Gastrocnemius medialis (tissue), 4 donors: ENCODE results near the gene TTC39C. TPM values are rescaled to one million over a fixed set of nuclear protein-coding genes. Genes with fewer than 3 reads are reported as not detected.
"Not testable (repeated sequence)": the region's sequence is repeated elsewhere in the genome, so short reads cannot be mapped to it uniquely, and the experiment has no call there.

ENCODE experiments used
- ATAC-seq, 2 donors: fragments of 150-250 bp; one replicate each; pipeline ENCODE4 v1.9.1; 2016
- DNase-seq, 2 donors: peaks; one replicate each; pipeline ENCODE4 v3.0.0-alpha.2; 2019
- H3K27ac ChIP-seq, 4 donors: fragments of 200-600 bp; sonication (generic); 1 replicate in 1 of 4; 2 replicates in 3 of 4; pipeline ENCODE4 v1.5.1; 2016 to 2018; ENCODE audit warnings: mild to moderate bottlenecking in 2 of 4, moderate library complexity in 1 of 4
- H3K27me3 ChIP-seq, 3 donors: fragments of 200-600 bp; sonication (generic) in 2 of 3; 1 replicate in 1 of 3; 2 replicates in 2 of 3; pipeline versions ENCODE4 v1.5.1 to v1.6.0; 2016 to 2019; ENCODE audit warnings: mild to moderate bottlenecking in 1 of 3, moderate library complexity in 1 of 3
- H3K36me3 ChIP-seq, 2 donors: fragments of 200-600 bp; sonication (generic) in 1 of 2; one replicate each; pipeline ENCODE4 v1.5.1; 2017 to 2018
- H3K4me1 ChIP-seq, 2 donors: fragments of 200-600 bp; sonication (generic) in 1 of 2; one replicate each; pipeline ENCODE4 v1.5.1; 2016 to 2017; ENCODE audit warnings: mild to moderate bottlenecking in 2 of 2
- H3K4me3 ChIP-seq, 4 donors: fragments of 200-600 bp; sonication (generic) in 3 of 4; 1 replicate in 1 of 4; 2 replicates in 3 of 4; pipeline ENCODE4 v1.5.1; 2016 to 2019; ENCODE audit warnings: mild to moderate bottlenecking in 2 of 4
- H3K9me3 ChIP-seq, 3 donors: fragments of 200-600 bp; sonication (generic) in 2 of 3; 1 replicate in 1 of 3; 2 replicates in 2 of 3; pipeline ENCODE4 v1.5.1; 2016 to 2019
- POLR2A ChIP-seq, 2 donors: fragments of 450-650 bp; IDR thresholded peaks; one replicate each; pipeline ENCODE4 v1.6.1; 2017; ENCODE audit warnings: antibody characterized with exemption in 2 of 2, mild to moderate bottlenecking in 2 of 2, moderate library complexity in 2 of 2
- in situ Hi-C, 4 donors: fragments of 200-750 bp; cut with MboI; loops; one replicate each; pipeline versions ENCODE4 v1.15.0 to v1.8.0; 2017; ENCODE audit warnings: low sequenced_read_pairs in 4 of 4
- intact Hi-C: fragments of 100-400 bp; cut with DNase I; formaldehyde crosslinking; loops from one replicate; pipeline ENCODE4 v1.15.1; 2023; ENCODE audit warnings: low total_unique reads
- total RNA-seq, 4 donors: library from RNA; depleted of rRNA; stranded (reverse); fragments of >200 nt; gene quantifications; one replicate each; pipeline versions ENCODE4 v1.1.0 to v1.2.3, GENCODE V29; 2016
- TF ChIP-seq, protein P1 (sequence below), 5 experiments: fragments of 450-650 bp in 3 of 5; fragments of 200-600 bp in 2 of 5; sonication (generic) in 2 of 5; IDR thresholded peaks in 4 of 5; conservative IDR thresholded peaks in 1 of 5; 1 replicate in 4 of 5; 2 replicates in 1 of 5; pipeline ENCODE4 v1.5.1; 2016 to 2019; ENCODE audit warnings: antibody characterized with exemption in 5 of 5, mild to moderate bottlenecking in 3 of 5, moderate library complexity in 3 of 5

TTC39C gene
- total RNA-seq, 4 donors from 2014 or later, result 0.71 to 1.8 (median 1.5) TPM

DNA sequence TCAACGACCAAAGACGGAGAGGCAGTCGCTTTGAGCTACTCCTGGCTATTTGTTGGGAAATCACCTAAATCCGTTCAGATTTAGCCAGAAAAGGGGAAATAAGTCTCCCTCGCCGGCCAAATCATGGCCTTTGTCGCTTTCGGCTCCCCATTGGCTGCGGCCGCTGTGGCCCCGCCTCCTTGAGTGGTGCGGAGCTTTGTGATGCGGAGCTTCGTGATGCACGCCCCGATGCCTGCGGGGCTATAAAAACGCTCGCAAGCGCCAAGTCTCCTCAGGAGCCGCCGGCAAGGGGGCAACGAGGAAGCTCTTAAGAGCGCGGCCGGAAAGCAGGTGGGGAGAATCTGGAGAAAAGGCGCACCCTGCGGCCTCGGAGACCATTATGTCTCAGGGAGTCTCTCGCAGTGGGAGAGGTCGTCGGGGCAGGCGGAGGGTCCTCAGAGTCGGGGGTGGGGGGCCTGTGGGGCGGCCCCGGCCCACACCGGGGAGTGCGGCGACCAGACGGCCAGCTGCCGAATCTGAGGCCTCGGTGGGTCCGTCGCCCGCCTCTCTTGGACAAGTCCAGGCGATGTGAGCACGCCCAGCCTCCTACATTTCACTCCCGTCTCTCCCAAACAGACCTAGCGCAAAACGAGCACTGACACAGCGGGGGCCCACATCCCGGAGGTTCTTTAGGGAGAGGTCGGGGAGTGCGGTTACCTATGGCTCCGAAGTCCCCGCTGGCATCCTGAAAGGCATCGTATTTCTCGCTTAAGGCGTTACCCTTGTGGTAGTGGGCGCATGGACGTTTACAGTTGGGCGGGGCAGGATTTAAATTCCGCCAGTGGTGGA lies 124.4 kb downstream of the TTC39C start, which contains the start of gene CABYR:
Gene CABYR (plus strand): TSS at position 274 of the 828 bp plus-strand sequence. CDS start 4,053 bp downstream, outside the sequence.
- peak; percentile 51 to 65 for ATAC-seq
- H3K4me3 ChIP-seq, result peak within 1 kb of the TSS; percentile 46 to 64 (median 54)
- H3K4me1 ChIP-seq, result no peaks in the 10 kb centered on the region
- in situ Hi-C loops, result no loop called here
- intact Hi-C loops, result no loop called here
- DNase-seq, result peak in 1 of 2 donors; percentile 39
- no peak within 1 kb of the TSS for H3K27ac ChIP-seq
- H3K27me3 ChIP-seq, result peaks cover 0 to 21% (median 0%) of the 10 kb centered on the region in 3 donors
- TF ChIP-seq POLR2A (IDR thresholded peaks at IDR 0.05), result peak; percentile 12 to 26
- TF ChIP-seq, protein P1, sequence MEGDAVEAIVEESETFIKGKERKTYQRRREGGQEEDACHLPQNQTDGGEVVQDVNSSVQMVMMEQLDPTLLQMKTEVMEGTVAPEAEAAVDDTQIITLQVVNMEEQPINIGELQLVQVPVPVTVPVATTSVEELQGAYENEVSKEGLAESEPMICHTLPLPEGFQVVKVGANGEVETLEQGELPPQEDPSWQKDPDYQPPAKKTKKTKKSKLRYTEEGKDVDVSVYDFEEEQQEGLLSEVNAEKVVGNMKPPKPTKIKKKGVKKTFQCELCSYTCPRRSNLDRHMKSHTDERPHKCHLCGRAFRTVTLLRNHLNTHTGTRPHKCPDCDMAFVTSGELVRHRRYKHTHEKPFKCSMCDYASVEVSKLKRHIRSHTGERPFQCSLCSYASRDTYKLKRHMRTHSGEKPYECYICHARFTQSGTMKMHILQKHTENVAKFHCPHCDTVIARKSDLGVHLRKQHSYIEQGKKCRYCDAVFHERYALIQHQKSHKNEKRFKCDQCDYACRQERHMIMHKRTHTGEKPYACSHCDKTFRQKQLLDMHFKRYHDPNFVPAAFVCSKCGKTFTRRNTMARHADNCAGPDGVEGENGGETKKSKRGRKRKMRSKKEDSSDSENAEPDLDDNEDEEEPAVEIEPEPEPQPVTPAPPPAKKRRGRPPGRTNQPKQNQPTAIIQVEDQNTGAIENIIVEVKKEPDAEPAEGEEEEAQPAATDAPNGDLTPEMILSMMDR (IDR thresholded peaks at IDR 0.05 in 4 of 5, conservative IDR thresholded peaks at IDR 0.05 in 1 of 5), result no peak
- H3K36me3 ChIP-seq, result no peaks in the 10 kb centered on the region
- H3K9me3 ChIP-seq, result no peaks in the 10 kb centered on the region

DNA sequence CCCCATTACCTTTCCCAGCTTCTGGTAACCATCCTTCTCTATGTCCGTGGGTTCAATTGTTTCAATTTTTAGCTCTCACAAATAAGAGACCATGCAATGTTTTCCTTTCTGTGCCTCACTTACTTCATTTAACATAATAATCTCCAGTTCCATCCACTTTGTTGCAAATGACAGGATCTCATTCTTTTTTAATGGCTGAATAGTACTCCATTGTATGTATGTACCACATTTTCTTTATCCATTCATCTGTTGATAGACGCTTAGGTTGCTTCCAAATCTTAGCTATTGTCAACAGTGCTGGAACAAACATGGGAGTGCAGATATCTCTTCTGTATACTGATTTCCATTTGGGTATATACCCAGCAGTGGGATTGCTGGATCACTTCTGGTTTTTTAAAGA lies 126.1 kb downstream of the TTC39C start:
- no peak overlapping the region for H3K27ac ChIP-seq
- H3K9me3 ChIP-seq, result no peaks in the 10 kb centered on the region
- intact Hi-C loops (no loop called here), in situ Hi-C loops (no loop called here)
- TF ChIP-seq POLR2A (IDR thresholded peaks at IDR 0.05), result no peak
- TF ChIP-seq, protein P1 (IDR thresholded peaks at IDR 0.05 in 4 of 5, conservative IDR thresholded peaks at IDR 0.05 in 1 of 5), result no peak
- DNase-seq (no peak), ATAC-seq (no peak)
- H3K27me3 ChIP-seq, result peaks cover 0 to 21% (median 0%) of the 10 kb centered on the region in 3 donors
- no peak overlapping the region for H3K4me3 ChIP-seq
- no peaks in the 10 kb centered on the region for H3K36me3 ChIP-seq
- H3K4me1 ChIP-seq, result no peaks in the 10 kb centered on the region

DNA sequence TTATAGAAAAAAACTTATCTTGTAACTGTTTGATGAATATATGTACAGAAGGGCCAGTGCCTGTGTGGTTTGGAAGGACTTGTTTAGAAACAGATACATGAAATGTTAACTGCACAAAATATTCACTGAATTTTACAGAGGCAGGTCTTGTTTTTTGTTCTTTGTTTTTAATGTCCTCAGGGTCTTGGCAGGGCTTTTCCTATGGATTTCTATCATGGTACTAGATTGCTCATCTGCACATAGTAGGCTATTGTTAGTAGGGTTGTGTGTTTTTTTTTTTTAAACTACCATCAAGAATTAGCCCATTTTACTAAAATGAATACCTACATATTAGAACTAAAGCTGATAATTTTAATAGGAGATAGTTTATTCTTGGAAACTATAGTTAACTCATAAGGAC lies 127.8 kb downstream of the TTC39C start:
- H3K4me1 ChIP-seq, result no peaks in the 10 kb centered on the region
- TF ChIP-seq, protein P1 (IDR thresholded peaks at IDR 0.05 in 4 of 5, conservative IDR thresholded peaks at IDR 0.05 in 1 of 5), result no peak
- no peak for TF ChIP-seq POLR2A (IDR thresholded peaks at IDR 0.05)
- intact Hi-C loops, result no loop called here
- H3K27me3 ChIP-seq, result peaks cover 0 to 21% (median 0%) of the 10 kb centered on the region in 3 donors
- ATAC-seq, result no peak
- in situ Hi-C loops, result no loop called here
- no peaks in the 10 kb centered on the region for H3K9me3 ChIP-seq
- H3K27ac ChIP-seq, result no peak overlapping the region
- no peaks in the 10 kb centered on the region for H3K36me3 ChIP-seq
- DNase-seq, result no peak
- no peak overlapping the region for H3K4me3 ChIP-seq

DNA sequence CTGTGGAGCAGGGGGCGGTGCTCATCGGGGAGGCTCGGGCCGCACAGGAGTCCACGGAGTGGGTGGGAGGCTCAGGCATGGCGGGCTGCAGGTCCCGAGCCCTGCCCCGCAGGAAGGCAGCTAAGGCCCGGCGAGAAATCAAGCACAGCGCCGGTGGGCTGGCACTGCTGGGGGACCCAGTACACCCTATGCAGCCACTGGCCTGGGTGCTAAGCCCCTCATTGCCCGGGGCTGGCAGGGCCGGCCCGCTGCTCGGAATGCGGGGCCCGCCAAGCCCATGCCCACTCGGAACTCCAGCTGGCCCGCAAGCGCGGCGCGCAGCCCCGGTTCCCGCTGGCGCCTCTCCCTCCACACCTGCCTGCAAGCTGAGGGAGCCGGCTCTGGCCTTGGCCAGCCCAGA lies 135.0 kb downstream of the TTC39C start:
- ATAC-seq, H3K4me1 ChIP-seq, intact Hi-C loops, H3K27me3 ChIP-seq, DNase-seq, H3K4me3 ChIP-seq, in situ Hi-C loops, H3K36me3 ChIP-seq, H3K27ac ChIP-seq, H3K9me3 ChIP-seq: not testable (repeated sequence)

DNA sequence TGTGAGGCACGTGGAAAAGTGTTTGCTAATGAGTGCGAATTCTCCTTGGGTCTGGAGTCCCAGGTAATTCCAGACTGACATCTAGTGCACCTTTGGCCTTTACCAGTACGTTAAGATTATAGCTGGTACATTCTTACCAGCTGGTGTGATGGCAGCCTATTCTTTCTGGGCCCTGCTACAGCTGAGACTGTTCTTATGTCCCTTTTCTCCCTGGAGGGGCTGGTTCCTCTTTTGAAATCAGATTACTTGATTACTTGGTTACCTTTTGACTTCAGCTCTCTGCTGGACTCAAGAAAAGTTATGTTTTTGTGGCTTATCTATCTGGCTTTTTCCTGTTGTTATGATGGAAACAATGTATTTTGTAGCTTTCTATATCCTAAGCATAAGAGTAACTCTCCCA lies 138.8 kb downstream of the TTC39C start:
- no peak for ATAC-seq
- H3K36me3 ChIP-seq, result peaks cover 0 to 29% of the 10 kb centered on the region in 2 donors
- in situ Hi-C loops (loop anchor here in 2 of 4 donors (10.0 to 25.0 kb wide), 2 partner anchors 61 to 334 kb away; no protein-coding TSS in a partner anchor), intact Hi-C loops (no loop called here)
- no peaks in the 10 kb centered on the region for H3K9me3 ChIP-seq
- no peaks in the 10 kb centered on the region for H3K27me3 ChIP-seq
- DNase-seq, result no peak
- H3K4me3 ChIP-seq, result no peak overlapping the region
- H3K27ac ChIP-seq, result no peak overlapping the region
- no peaks in the 10 kb centered on the region for H3K4me1 ChIP-seq
- TF ChIP-seq POLR2A (IDR thresholded peaks at IDR 0.05), result no peak
- TF ChIP-seq, protein P1 (IDR thresholded peaks at IDR 0.05 in 4 of 5, conservative IDR thresholded peaks at IDR 0.05 in 1 of 5), result no peak
